H1 (cell line): ENCODE measurements around the gene CD84. TPM values are rescaled to one million over a fixed set of nuclear protein-coding genes. Genes with fewer than 3 reads are reported as not detected.
A peak's percentile ranks its signal among the peaks of the same experiment; 100 is the strongest.

Experiments
- CTCF ChIA-PET: fragments of 300-600 bp; sonication (Branson Sonifier 250); formaldehyde crosslinking; loops from one replicate; lab custom pipeline; 2021; ENCODE audit not compliant: partially characterized antibody; lab: Charles Lee
- POLR2A ChIA-PET: fragments of 300-600 bp; sonication (Branson Sonifier 250); formaldehyde crosslinking; loops from one replicate; lab custom pipeline; 2021; ENCODE audit warnings: inconsistent platforms; ENCODE audit not compliant: partially characterized antibody; lab: Charles Lee
- DNase-seq, 2 experiments: peaks; one replicate each; pipeline versions ENCODE4 v3.0.0 to v3.0.0-alpha.2; 2010 to 2022; ENCODE audit warnings: low spot score in 2 of 2, low read depth in 1 of 2, mixed read lengths in 1 of 2
- FAIRE-seq: peaks from 2 replicates; lab custom pipeline; 2011; peaks lifted over from hg19 to GRCh38; lab: Jason Lieb, UNC
- H2AFZ ChIP-seq: 2 replicates; pipeline ENCODE4 v1.8.1; 2012; ENCODE audit warnings: low read length, inconsistent platforms
- H2AK5ac ChIP-seq: 2 replicates; pipeline ENCODE4 v1.6.1; 2013; ENCODE audit warnings: low read depth, low read length
- H2BK120ac ChIP-seq: replicated peaks from 2 replicates; pipeline ENCODE3; 2013; ENCODE audit warnings: low read depth, low read length, inconsistent platforms
- H2BK12ac ChIP-seq: 2 replicates; pipeline ENCODE4 v1.6.1; 2013; ENCODE audit warnings: low read depth, low read length
- H2BK15ac ChIP-seq: 2 replicates; pipeline ENCODE4 v1.6.1; 2013; ENCODE audit warnings: low read length
- H2BK20ac ChIP-seq: 2 replicates; pipeline ENCODE4 v1.6.1; 2013; ENCODE audit warnings: low read length
- H2BK5ac ChIP-seq: 2 replicates; pipeline ENCODE4 v1.6.1; 2013; ENCODE audit warnings: low read depth, low read length
- H3K14ac ChIP-seq: 2 replicates; pipeline ENCODE4 v1.6.1; 2013; ENCODE audit warnings: inconsistent platforms; ENCODE audit not compliant: insufficient read length
- H3K18ac ChIP-seq: 2 replicates; pipeline ENCODE4 v1.6.1; 2013; ENCODE audit warnings: low read length; ENCODE audit errors: extremely low read depth
- H3K23ac ChIP-seq: 2 replicates; pipeline ENCODE4 v1.6.1; 2013; ENCODE audit warnings: inconsistent platforms; ENCODE audit not compliant: insufficient read length
- H3K23me2 ChIP-seq: 2 replicates; pipeline ENCODE4 v1.6.1; 2013; ENCODE audit warnings: low read depth, low read length
- H3K27ac ChIP-seq: 2 replicates; pipeline ENCODE4 v1.6.1; 2011; ENCODE audit warnings: low read depth, low read length, inconsistent platforms
- H3K27me3 ChIP-seq, 4 experiments: replicated peaks in 1 of 4; 1 replicate in 1 of 4; 2 replicates in 3 of 4; pipeline versions ENCODE4 v1.6.1 to v1.8.1; 2011 to 2013; ENCODE audit warnings: low read length in 3 of 4, mild to moderate bottlenecking in 3 of 4, inconsistent platforms in 2 of 4, mixed read lengths in 2 of 4, moderate library complexity in 1 of 4; ENCODE audit not compliant: control insufficient read depth in 3 of 4, insufficient read depth in 3 of 4; ENCODE audit errors: extremely low read depth in 1 of 4
- H3K36me3 ChIP-seq, 4 experiments: 2 replicates each; pipeline versions ENCODE4 v1.6.1 to v1.8.1; 2011 to 2013; ENCODE audit warnings: mild to moderate bottlenecking in 4 of 4, low read length in 3 of 4, moderate library complexity in 2 of 4, control low read depth in 1 of 4, inconsistent platforms in 1 of 4; ENCODE audit not compliant: insufficient read depth in 4 of 4, control insufficient read depth in 2 of 4
- H3K4ac ChIP-seq: replicated peaks from 2 replicates; pipeline ENCODE3; 2013; ENCODE audit warnings: low read length, low read depth, mixed read lengths, inconsistent platforms; ENCODE audit not compliant: insufficient read length
- H3K4me1 ChIP-seq, 4 experiments: replicated peaks in 1 of 4; 1 replicate in 1 of 4; 2 replicates in 3 of 4; pipeline versions ENCODE4 v1.6.1 to v1.8.1; 2011 to 2013; ENCODE audit warnings: low read length in 3 of 4, inconsistent platforms in 2 of 4, mixed read lengths in 1 of 4; ENCODE audit not compliant: insufficient read depth in 4 of 4, control insufficient read depth in 3 of 4
- H3K4me2 ChIP-seq, 2 experiments: 2 replicates each; pipeline versions ENCODE4 v1.6.1 to v1.8.1; 2011 to 2013; ENCODE audit warnings: low read depth in 2 of 2, low read length in 2 of 2, control low read depth in 1 of 2, inconsistent platforms in 1 of 2, mild to moderate bottlenecking in 1 of 2; ENCODE audit not compliant: insufficient read depth in 1 of 2
- H3K4me3 ChIP-seq, 4 experiments: fragments of 200-600, 300-600 bp in 1 of 4; sonication (generic), shearing (Covaris generic), sonication (Bioruptor Twin) in 1 of 4; 2 replicates each; pipeline versions ENCODE4 v1.5.1 to v1.8.1; 2011 to 2016; ENCODE audit warnings: low read length in 4 of 4, low read depth in 3 of 4, control low read depth in 2 of 4, inconsistent platforms in 2 of 4, mild to moderate bottlenecking in 2 of 4, mixed read lengths in 1 of 4, moderate library complexity in 1 of 4; ENCODE audit not compliant: insufficient read depth in 2 of 4; ENCODE audit errors: extremely low read depth in 1 of 4
- H3K56ac ChIP-seq: replicated peaks from 2 replicates; pipeline ENCODE3; 2013; ENCODE audit warnings: low read depth, mild to moderate bottlenecking, mixed read lengths, low read length, inconsistent platforms; ENCODE audit not compliant: insufficient read length
- H3K79me1 ChIP-seq: 2 replicates; pipeline ENCODE4 v1.6.1; 2013; ENCODE audit warnings: low read depth, low read length, control low read depth
- H3K79me2 ChIP-seq, 2 experiments: 2 replicates each; pipeline versions ENCODE4 v1.6.1 to v1.8.1; 2012 to 2013; ENCODE audit warnings: low read length in 2 of 2, mild to moderate bottlenecking in 2 of 2, inconsistent platforms in 1 of 2; ENCODE audit not compliant: insufficient read depth in 2 of 2, control insufficient read depth in 1 of 2
- H3K9ac ChIP-seq, 4 experiments: replicated peaks in 1 of 4; 1 replicate in 1 of 4; 2 replicates in 3 of 4; pipeline versions ENCODE4 v1.6.1 to v1.8.1; 2011 to 2013; ENCODE audit warnings: low read depth in 3 of 4, low read length in 3 of 4, control low read depth in 2 of 4, mild to moderate bottlenecking in 2 of 4, moderate library complexity in 2 of 4, inconsistent platforms in 1 of 4; ENCODE audit errors: extremely low read depth in 1 of 4
- H3K9me3 ChIP-seq, 2 experiments: 2 replicates each; pipeline versions ENCODE4 v1.6.1 to v1.8.1; 2012 to 2013; ENCODE audit warnings: mild to moderate bottlenecking in 2 of 2, moderate library complexity in 2 of 2, control low read depth in 1 of 2, inconsistent platforms in 1 of 2, low read depth in 1 of 2, low read length in 1 of 2, mixed read lengths in 1 of 2; ENCODE audit not compliant: insufficient read depth in 2 of 2
- H4K20me1 ChIP-seq, 2 experiments: replicated peaks in 1 of 2; 2 replicates each; pipeline versions ENCODE3 to v1.8.1; 2011 to 2013; ENCODE audit warnings: inconsistent platforms in 2 of 2, low read length in 2 of 2, mild to moderate bottlenecking in 1 of 2; ENCODE audit not compliant: insufficient read depth in 2 of 2, control insufficient read depth in 1 of 2
- H4K5ac ChIP-seq: 2 replicates; pipeline ENCODE4 v1.6.1; 2013; ENCODE audit warnings: low read length, low read depth, mixed read lengths, inconsistent platforms; ENCODE audit not compliant: insufficient read length
- H4K8ac ChIP-seq: 2 replicates; pipeline ENCODE4 v1.8.0; 2013; ENCODE audit warnings: mild to moderate bottlenecking, moderate library complexity, low read length, inconsistent platforms; ENCODE audit not compliant: insufficient read depth; ENCODE audit errors: extremely low read depth
- H4K91ac ChIP-seq: replicated peaks from 2 replicates; pipeline ENCODE3; 2013; ENCODE audit warnings: low read length, mixed read lengths, inconsistent platforms; ENCODE audit not compliant: insufficient read length
- BCL11A ChIP-seq, 2 experiments: IDR thresholded peaks; one replicate each; pipeline ENCODE4 v1.6.1; 2011; ENCODE audit warnings: low read depth in 2 of 2, low read length in 2 of 2, mild to moderate bottlenecking in 2 of 2
- CBX5 ChIP-seq: fragments of 300-800, 300-1000 bp; sonication (generic); IDR thresholded peaks from 2 replicates; pipeline ENCODE4 v1.7.1; 2016; ENCODE audit warnings: antibody characterized with exemption, low read length, low read depth
- CBX8 ChIP-seq: fragments of 300-800, 300-1000 bp; sonication (generic); IDR thresholded peaks from 2 replicates; pipeline ENCODE4 v1.7.1; 2016; ENCODE audit warnings: low read depth, low read length, borderline replicate concordance
- GTF2F1 ChIP-seq: IDR thresholded peaks from 2 replicates; pipeline ENCODE4 v1.6.1; 2012; ENCODE audit warnings: low read depth, low read length, improper control_type of control experiment, borderline replicate concordance
- KDM1A ChIP-seq: fragments of 200-600, 300-600 bp; sonication (generic); IDR thresholded peaks from 2 replicates; pipeline ENCODE4 v1.7.1; 2016; ENCODE audit warnings: mild to moderate bottlenecking, low read length, borderline replicate concordance
- MAFK ChIP-seq: IDR thresholded peaks from 2 replicates; pipeline ENCODE4 v1.6.1; 2012; ENCODE audit warnings: low read depth, mild to moderate bottlenecking, improper control_type of control experiment, low read length
- NRF1 ChIP-seq: IDR thresholded peaks from 2 replicates; pipeline ENCODE4 v1.6.1; 2011; ENCODE audit warnings: mild to moderate bottlenecking, low read depth, low read length, improper control_type of control experiment
- POLR2A ChIP-seq, 2 experiments: IDR thresholded peaks; 1 replicate in 1 of 2; 2 replicates in 1 of 2; pipeline ENCODE4 v1.6.1; 2011; ENCODE audit warnings: low read depth in 2 of 2, low read length in 2 of 2, mild to moderate bottlenecking in 2 of 2; ENCODE audit errors: control extremely low read depth in 1 of 2
- POLR2AphosphoS5 ChIP-seq: IDR thresholded peaks from 2 replicates; pipeline ENCODE4 v1.6.1; 2011; ENCODE audit warnings: low read depth, low read length
- SIN3A ChIP-seq, 2 experiments: IDR thresholded peaks in 1 of 2; conservative IDR thresholded peaks in 1 of 2; 2 replicates each; pipeline ENCODE4 v1.6.1; 2011 to 2012; ENCODE audit warnings: low read length in 2 of 2, improper control_type of control experiment in 1 of 2, low read depth in 1 of 2, mild to moderate bottlenecking in 1 of 2
- SIX5 ChIP-seq: IDR thresholded peaks from 2 replicates; pipeline ENCODE4 v1.6.1; 2011; ENCODE audit warnings: mild to moderate bottlenecking, low read depth, low read length
- SP1 ChIP-seq: IDR thresholded peaks from 2 replicates; pipeline ENCODE4 v1.6.1; 2011; ENCODE audit warnings: low read depth, low read length
- SP2 ChIP-seq: IDR thresholded peaks from 2 replicates; pipeline ENCODE4 v1.6.1; 2012; ENCODE audit warnings: mild to moderate bottlenecking, low read length, inconsistent platforms
- WGBS, 2 experiments: shearing (Covaris generic) in 1 of 2; methylation state at CpG; one replicate each; pipeline versions ENCODE4 v1.1.6 to v1.1.7; 2013 to 2015; ENCODE audit warnings: low lambda C conversion rate in 2 of 2, mixed read lengths in 2 of 2, inconsistent platforms in 1 of 2, low coverage in 1 of 2, missing lambda C conversion rate in 1 of 2; ENCODE audit not compliant: insufficient replicate concordance in 2 of 2, insufficient coverage in 1 of 2, insufficient read length in 1 of 2; ENCODE audit errors: extremely low coverage in 1 of 2, missing lambda C conversion rate in 1 of 2; 5-methylcytosine and 5-hydroxymethylcytosine counted together
- polyA plus RNA-seq, 7 experiments: library from polyadenylated mRNA; depleted of rRNA in 3 of 7; stranded (reverse) in 5 of 7; unstranded in 2 of 7; fragments of >200 nt in 5 of 7; fragments of 200-250 nt in 2 of 7; gene quantifications; 1 replicate in 5 of 7; 2 replicates in 1 of 7; 4 replicates in 1 of 7; pipeline versions ENCODE4 v1.2.1 to v1.2.3, GENCODE V29; 2011 to 2013; ENCODE audit warnings: missing spikeins in 2 of 7, mixed read lengths in 2 of 7
- total RNA-seq: library from RNA; stranded (reverse); fragmentation: NEBNext Ultra II Directional; extraction: Animal tissue kit (Norgen Biotek cat#: 25700); gene quantifications from 2 replicates; pipeline ENCODE4 v1.2.1, GENCODE V29; 2021
- TF ChIP-seq, protein P1 (sequence below): IDR thresholded peaks from 2 replicates; pipeline ENCODE4 v1.6.1; 2012; ENCODE audit warnings: inconsistent platforms

CD84 gene
- total and polyA plus RNA-seq, 2 of the 8 experiments (the other 6 are each of a cell fraction or from before 2014, with no cell fraction given) = not detected

DNA sequence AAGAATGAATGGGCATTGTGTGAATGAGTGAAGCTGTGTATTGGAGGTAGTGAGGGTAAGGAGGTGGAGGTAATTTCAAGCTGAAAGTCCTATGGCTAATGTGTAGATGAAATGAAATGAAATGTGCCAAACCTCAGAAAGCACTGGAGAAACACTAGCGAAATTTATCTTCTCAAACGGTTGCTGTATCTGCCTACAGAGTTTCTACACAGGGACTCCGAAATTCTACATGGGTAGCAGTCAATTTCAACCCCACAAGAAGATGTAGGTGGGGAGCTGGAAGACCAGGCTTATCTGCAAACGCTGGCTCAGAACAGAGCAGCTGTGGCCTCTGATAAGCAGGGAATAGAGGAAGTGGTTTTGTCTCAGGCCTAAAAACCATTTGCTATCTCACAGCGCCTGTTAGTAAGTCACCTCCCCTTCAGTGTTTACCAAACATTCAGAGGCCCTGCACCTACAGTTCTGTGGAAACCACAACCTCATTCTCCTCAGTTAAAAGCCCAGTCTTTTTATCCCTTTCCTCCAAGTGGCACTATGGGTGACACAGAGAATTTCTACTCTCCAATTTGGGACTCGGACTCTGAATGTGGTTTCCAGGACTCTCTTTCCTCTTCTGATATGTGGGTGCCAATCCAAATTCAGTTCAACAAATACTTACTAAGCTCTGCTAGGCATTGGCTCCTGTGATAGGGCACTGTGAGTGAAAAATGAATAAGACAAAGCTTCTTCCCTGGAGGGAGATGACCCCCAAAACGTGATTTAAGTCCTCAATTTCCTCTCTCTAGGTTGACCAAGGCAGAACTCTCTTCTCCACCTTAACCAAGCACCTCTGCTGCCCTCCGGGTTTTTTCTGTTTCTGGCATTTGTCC is 39.1 kb downstream of the CD84 start:
- no peaks in the 10 kb centered on the region for H3K79me1 ChIP-seq
- no peak overlapping the region for H3K27ac ChIP-seq
- H3K56ac ChIP-seq = no peak overlapping the region
- 81% methylated on average over 8 of the region's 8 CpGs; no CpG with 5 or more reads in 1 of the 2 experiments for WGBS, 2 experiments
- H3K18ac ChIP-seq = no peak overlapping the region
- H4K91ac ChIP-seq = no peak overlapping the region
- peak overlapping the region; percentile 92 for H2AFZ ChIP-seq
- H4K5ac ChIP-seq = no peak overlapping the region
- TF ChIP-seq BCL11A (IDR thresholded peaks at IDR 0.05; ENCODE audit: low read depth in 2 of 2, low read length in 2 of 2) (no peak), CBX5 (no peak), POLR2A (IDR thresholded peaks at IDR 0.05; ENCODE audit: control extremely low read depth in 1 of 2, low read depth in 2 of 2, low read length in 2 of 2) (no peak), SIX5 (no peak), MAFK (no peak), KDM1A (no peak), SP2 (no peak), GTF2F1 (no peak), SIN3A (conservative IDR thresholded peaks at IDR 0.05 in 1 of 2, IDR thresholded peaks at IDR 0.05 in 1 of 2; ENCODE audit: low read depth in 1 of 2, low read length in 2 of 2) (no peak), SP1 (no peak), CBX8 (no peak), POLR2AphosphoS5 (no peak), NRF1 (no peak)
- TF ChIP-seq, protein P1, sequence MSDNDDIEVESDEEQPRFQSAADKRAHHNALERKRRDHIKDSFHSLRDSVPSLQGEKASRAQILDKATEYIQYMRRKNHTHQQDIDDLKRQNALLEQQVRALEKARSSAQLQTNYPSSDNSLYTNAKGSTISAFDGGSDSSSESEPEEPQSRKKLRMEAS = no peak
- no peak overlapping the region for H3K23ac ChIP-seq
- no peak for FAIRE-seq
- H3K27me3 ChIP-seq = no peaks in the 10 kb centered on the region
- no peak overlapping the region for H2BK120ac ChIP-seq
- no peaks in the 10 kb centered on the region for H4K20me1 ChIP-seq
- no peak overlapping the region for H3K4ac ChIP-seq
- H3K23me2 ChIP-seq = no peaks in the 10 kb centered on the region
- no peak overlapping the region for H3K4me2 ChIP-seq
- no peaks in the 10 kb centered on the region for H3K36me3 ChIP-seq
- H4K8ac ChIP-seq = no peak overlapping the region
- no peak overlapping the region for H2BK15ac ChIP-seq
- no peak overlapping the region for H2BK12ac ChIP-seq
- H3K79me2 ChIP-seq = no peaks in the 10 kb centered on the region
- no peak overlapping the region for H3K4me3 ChIP-seq
- ChIA-PET POLR2A (no interaction called here), CTCF (interaction anchor here (0.8 to 1.8 kb wide), 10 partner anchors 10 to 135 kb away, joined by 3 to 9 read pairs (median 4); no protein-coding TSS in a partner anchor)
- no peak overlapping the region for H2BK20ac ChIP-seq
- H2AK5ac ChIP-seq = no peak overlapping the region
- DNase-seq = no peak
- H3K9me3 ChIP-seq = no peaks in the 10 kb centered on the region
- H3K4me1 ChIP-seq = no peaks in the 10 kb centered on the region
- no peak overlapping the region for H3K14ac ChIP-seq
- no peak overlapping the region for H2BK5ac ChIP-seq
- no peak overlapping the region for H3K9ac ChIP-seq
